Mammary epithelial cell (primary cell): Measurements from ENCODE around the gene DFFA.

Source experiments
- CTCF ChIP-seq, 2 donors: IDR thresholded peaks in 1 of 2; conservative IDR thresholded peaks in 1 of 2; 2 replicates each; pipeline ENCODE4 v1.5.1; 2011 to 2012; ENCODE audit warnings: inconsistent platforms in 2 of 2, low read length in 2 of 2, mild to moderate bottlenecking in 2 of 2, control low read depth in 1 of 2, low read depth in 1 of 2; ENCODE audit not compliant: insufficient read depth in 1 of 2; ENCODE audit errors: extremely low read depth in 1 of 2
- EZH2 ChIP-seq: IDR thresholded peaks from 2 replicates; pipeline ENCODE4 v1.6.1; 2012; ENCODE audit warnings: low read length, inconsistent platforms, borderline replicate concordance

GRCh38 chr1:10456048-10456447 is 16.3 kb downstream of the DFFA start:
- TF ChIP-seq CTCF (conservative IDR thresholded peaks at IDR 0.05 in 1 of 2, IDR thresholded peaks at IDR 0.05 in 1 of 2; ENCODE audit: extremely low read depth in 1 of 2, insufficient read depth in 1 of 2, low read depth in 1 of 2, low read length in 2 of 2) (peak in 1 of 2 donors; percentile 15), EZH2 (no peak)
